HG02973 (cell line): Measurements from ENCODE around the gene EPN3.

Source experiments
- ATAC-seq: cut with Tn5 transposase; IDR thresholded peaks from one replicate; pipeline ENCODE4 v1.9.1; 2021; ENCODE audit warnings: moderate library complexity; ENCODE audit not compliant: unreplicated experiment

The EPN3 gene

GRCh38 chr17:50508573-50509460 is 23.7 kb upstream of the EPN3 start:
- no peak for ATAC-seq

DNA sequence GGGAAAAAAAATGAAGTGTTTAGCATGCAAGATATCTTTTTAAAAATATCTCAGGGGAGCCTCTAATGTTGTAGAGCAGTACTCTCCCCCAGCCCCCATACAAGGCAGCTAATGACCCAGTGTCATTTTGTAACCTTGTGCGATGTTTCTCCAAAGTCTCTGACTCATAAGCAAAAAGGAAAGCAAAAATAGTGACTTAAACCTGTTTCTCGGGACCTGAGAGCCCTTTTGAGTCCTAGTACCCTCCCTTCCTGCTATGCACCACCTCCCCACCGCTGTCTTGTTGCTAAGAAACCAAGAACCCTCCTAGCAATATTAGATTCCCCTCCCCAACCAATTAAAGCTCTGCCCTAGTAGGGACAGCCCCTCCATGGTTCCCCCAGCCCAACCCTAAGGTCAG is 21.5 kb upstream of the EPN3 start:
- ATAC-seq: peak; percentile 90

DNA sequence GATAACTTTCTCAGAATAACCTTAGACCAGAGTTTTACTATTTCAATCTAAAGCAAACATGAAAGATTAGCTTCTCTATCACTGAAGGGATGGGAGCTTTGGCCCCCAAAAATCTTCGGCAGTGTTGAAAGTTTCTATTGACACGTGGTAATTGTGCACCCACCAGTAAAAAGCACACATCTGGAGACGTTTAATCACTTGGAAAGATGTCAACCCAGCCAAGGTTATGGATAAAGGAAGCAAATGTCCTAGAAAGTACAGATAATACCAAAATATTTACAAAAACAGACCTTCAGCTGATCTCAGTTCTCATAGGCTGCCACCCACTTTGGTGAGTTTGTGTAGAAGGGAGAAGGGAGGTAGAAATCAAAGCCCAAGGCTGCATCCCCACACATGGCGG is 19.0 kb upstream of the EPN3 start:
- no peak for ATAC-seq

DNA sequence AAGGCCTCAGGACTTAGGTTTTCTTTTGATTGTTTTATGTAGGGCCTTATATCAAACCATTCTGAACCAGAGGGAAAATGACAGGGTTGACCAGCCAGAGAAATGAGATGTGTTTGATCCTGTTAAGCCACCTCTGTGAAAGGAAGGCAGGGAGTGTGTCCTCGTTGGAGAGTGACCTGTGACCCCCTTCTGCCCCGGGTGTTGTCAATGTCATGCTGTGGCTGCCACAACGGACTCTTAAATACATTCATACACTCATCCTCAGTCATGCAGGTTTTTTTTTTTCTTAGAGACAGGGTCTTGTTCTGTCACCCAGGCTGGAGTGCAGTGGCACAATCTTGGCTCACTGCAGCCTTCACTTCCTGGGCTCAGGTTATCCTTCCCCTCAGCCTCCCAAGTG is 18.1 kb upstream of the EPN3 start:
- no peak for ATAC-seq

DNA sequence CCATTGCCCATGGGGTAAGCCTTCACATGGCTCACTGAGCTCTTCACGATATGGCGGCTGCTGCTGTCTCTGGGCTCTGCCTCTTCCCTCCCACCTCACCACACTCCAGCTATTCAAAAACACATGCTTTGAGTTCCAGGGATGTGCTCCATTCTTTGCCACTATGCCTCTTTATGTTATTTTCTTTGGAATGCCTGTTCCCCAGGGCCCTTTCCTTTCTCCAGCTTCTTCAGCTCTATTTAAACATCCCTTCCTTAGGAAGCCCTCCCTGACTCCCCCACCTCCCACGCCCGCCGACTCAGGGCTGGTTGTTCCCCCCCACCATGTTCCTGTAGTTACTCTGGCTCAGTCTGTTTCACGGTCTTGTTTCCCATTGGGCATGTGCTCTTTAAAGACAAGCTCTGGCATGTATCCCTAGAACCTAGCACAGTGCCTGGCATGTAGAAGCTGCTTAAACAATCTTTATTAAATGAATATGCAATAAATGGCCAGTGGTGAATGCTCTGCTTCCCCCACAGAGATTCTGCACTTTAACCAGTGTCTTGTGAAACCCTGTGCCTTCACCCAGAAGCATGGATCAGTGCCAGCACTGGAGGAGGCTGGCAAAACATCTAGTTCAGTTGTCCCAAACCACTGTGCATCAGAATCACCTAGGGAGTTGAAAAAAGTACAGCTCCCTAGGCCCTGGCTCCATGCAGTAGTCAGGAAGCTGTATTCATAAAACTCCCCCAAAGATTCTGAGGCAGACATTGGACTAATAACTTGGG is 17.4 kb upstream of the EPN3 start:
- ATAC-seq: no peak

DNA sequence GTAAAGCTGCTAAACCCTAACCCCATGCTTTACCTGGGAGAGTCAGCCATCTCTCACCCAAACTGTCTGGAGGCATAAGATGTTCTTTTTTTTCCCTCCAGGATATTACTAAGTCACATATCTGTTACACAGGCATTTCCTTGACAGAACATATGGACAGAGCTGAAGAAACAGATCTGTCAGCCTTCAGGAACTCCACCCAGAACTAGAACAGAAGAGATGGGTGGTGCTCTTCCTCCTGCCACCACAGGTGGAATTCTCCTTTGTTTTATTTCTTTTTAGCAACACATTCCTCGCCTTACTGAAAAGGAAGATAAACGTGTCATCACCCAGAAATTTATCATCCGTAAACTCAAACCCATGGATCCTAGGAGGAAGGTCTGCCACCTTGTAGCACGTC is 15.5 kb upstream of the EPN3 start:
- no peak for ATAC-seq

DNA sequence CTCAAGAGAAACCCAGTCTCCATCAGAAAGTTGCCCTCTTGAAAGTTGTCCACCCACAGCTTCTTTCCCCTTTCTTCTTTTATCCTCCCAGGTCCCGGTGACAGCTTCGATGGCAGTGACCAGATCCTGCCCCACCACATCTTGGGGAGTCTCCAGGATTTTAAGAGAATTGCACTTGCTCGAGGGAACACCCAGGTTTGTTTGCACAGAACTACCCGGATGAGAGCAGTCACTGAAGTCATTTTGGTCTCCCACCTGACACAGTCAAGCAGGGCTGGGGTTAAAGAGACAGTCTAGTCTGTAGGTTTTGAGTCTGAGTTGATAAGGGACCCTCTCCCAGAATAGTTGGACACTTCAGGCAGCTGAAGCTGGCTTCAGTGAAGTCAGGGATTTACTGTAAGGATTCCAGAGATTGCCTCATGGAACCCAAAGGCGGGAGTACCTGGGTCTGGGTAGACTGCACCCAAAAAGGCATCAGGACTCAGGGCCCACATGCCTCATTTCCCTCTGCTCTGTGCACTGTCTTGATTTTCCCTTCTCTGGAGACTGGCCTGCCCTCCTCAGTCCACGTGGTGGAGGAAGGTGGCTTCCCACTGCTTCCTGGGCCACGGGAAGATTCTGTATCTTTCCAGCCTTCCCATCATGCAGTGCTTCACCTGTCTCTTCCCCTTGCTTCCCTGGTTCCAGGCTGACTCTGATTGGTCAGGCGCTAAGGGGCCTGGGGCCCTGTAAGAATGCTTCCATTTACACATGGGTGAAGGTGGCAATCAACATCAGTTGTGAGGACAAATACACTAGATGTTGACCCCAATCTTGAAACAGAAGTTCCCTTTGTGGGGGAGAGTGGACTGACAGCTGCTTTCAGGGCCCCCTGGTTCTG is 14.8 kb upstream of the EPN3 start:
- ATAC-seq: no peak

- no peak for ATAC-seq
Measured at GRCh38 chr17:50518384-50519023, 14.0 kb upstream of the EPN3 start.

DNA sequence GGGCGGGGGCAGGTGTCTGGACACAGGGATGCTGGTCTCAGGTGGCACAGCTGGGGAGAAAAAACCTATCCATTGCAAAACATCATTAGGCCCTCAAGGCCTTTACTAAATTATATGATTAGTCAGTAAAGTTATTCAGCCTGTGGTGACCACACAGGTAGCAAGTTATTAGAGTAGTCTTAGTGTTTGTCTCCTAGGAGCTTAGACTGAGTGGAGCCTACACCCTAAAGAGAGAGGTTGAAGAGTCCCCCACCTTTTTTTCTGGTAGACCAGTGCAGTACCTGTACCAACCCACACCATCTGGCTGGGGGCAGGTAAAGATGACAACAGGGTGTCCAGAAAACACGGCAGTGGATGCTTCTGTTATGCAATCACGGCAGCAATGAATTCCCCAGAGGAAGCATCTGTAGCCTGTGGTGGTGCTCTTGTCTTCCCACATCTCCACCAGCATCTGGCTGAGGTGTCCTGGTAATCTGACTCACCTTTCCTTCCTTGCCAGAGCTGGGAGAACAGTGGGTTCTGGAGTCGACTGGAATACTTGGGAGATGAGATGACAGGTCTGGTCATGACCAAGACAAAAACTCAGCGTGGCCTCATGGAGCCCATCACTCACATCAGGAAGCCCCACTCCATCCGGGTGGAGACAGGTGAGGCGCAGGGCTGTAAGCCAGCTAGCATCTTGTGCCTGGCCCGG is 13.2 kb upstream of the EPN3 start:
- ATAC-seq: no peak

DNA sequence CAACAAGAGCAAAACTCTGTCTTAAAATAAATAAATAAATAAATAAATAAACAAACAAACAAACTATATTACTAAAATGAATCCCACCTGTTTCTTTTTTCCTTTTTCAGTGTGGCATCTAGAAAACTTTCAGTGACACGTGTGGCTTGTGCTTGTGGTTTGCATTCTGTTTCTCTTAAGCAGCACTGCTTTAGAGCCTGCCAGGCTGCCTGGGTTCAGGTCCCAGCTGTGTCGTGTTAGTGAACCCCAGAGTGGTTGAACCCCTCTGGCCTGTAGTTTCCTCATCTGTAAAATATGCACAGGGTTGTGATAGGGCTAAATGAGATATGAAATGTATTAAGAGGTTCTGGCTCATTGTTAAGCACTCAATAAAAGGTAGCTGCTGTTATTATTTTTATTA is 12.1 kb upstream of the EPN3 start:
- ATAC-seq: no peak

DNA sequence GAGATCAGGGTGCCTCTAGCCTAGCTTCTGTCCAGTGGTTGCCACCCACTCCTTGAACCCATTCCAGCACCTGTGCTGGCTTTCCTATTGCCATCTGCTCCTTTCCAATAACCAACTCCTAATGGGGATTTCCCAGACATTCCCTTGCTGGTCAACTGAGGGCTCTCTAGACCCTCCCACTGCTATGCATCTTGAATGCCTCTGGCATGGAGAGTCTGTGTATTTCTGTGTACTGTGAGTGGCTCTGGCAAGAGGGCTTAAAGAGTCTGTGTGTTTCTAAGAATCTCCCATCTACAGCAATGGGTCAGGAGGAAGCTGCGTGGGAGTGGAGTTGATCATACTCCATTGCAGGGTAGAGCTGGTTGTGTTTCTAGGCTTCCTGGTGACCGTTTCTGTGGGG is 11.0 kb upstream of the EPN3 start:
- ATAC-seq: no peak

GRCh38 chr17:50522766-50523165 is 9.8 kb upstream of the EPN3 start:
- ATAC-seq: no peak

- no peak for ATAC-seq
Measured at GRCh38 chr17:50523208-50523607, 9.3 kb upstream of the EPN3 start.

DNA sequence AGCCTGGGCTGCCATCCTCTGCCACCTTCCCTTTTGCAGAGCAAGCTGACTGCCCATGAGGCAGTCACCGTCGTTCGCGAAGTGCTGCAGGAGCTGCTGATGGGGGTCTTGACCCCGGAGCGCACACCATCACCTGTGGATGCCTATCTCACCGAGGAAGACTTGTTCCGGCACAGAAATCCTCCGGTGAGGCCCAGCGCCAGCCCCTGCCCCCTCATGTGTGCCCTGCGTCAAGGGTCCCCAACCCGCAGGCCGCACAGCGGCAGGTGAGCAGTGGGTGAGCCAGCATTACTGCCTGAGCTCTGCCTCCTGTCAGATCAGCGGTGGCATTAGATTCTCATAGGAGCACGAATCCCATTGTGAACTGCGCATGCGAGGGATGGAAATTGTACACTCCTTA is 7.7 kb upstream of the EPN3 start:
- no peak for ATAC-seq

GRCh38 chr17:50527155-50527762 is 5.3 kb upstream of the EPN3 start:
- no peak for ATAC-seq

DNA sequence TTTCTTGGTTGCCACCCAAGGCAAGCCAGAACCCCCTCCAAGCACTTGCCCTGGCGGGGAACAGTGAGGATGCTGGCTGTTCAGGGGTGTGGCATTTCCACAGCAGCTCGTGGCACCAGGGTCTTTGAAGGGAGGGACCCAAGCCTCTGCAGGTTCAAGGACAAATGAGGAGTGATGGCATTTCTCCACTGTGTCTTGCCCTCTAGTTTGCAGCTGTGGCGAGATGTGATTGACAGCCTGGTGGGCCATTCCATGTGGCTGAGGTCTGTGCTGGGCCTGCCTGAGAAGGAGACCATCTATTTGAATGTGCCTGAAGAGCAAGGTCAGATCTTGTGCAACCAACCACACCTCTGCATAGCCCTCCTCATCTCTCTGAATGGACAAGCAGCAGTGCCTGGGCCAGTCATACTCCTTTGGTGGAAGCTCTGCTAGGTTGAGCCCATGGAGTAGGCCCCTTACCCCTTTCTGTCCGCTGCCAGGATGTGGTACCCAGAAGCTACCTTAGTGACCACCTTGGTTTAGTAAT is 4.5 kb upstream of the EPN3 start:
- no peak for ATAC-seq

DNA sequence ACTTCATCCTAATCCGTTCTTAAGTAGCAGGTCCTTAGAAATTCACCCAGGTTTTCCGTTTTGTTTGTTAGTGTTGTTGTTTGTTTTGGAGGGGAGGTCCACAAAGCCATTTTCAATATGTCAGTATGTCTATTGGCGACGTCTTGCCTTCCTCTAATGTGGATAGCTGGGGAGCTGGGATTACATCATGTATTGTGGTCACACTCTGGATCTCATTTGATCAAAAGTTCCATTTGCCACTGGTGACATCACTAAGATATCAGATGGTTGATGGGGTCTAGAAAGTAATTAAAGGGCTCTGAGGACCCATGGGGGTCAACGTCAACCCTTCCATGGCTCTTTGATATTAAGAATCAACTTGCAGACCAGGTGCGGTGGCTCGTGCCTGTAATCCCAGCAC is 2.7 kb upstream of the EPN3 start:
- no peak for ATAC-seq

- no peak for ATAC-seq
Measured at GRCh38 chr17:50531428-50532025, 1.0 kb upstream of the EPN3 start.

GRCh38 chr17:50533185-50533584 is 650 bp downstream of the EPN3 start:
- no peak for ATAC-seq
